A549 (cell line): ENCODE results near the gene VDAC1. TPM values are rescaled to one million over a fixed set of nuclear protein-coding genes. Genes with fewer than 3 reads are reported as not detected.

Experiments used
- ATAC-seq, 2 experiments: fragments of 200-7000 bp in 1 of 2; fragments of >200 bp in 1 of 2; cut with Nextera tagmentation in 1 of 2; cut with Tn5 transposase in 1 of 2; 3 replicates each; pipeline versions ENCODE4 v1.8.0 to v1.9.1; 2018 to 2020; ENCODE audit warnings: mild to moderate bottlenecking in 1 of 2, moderate library complexity in 1 of 2
- CTCF ChIA-PET: fragments of 300-600 bp; sonication (Branson Sonifier 250); formaldehyde crosslinking; extraction: SDS; loops from one replicate; lab custom pipeline; 2021; ENCODE audit warnings: antibody characterized with exemption, inconsistent platforms; lab: Yijun Ruan, JAX
- POLR2A ChIA-PET: fragments of 350-600 bp; formaldehyde crosslinking; extraction: SDS; loops from one replicate; lab custom pipeline; 2021; ENCODE audit warnings: antibody characterized with exemption, inconsistent platforms; lab: Yijun Ruan, JAX
- DNase-seq, 2 experiments: peaks; one replicate each; pipeline versions ENCODE4 v3.0.0 to v3.0.0-alpha.2; 2011 to 2016; ENCODE audit warnings: low read depth in 1 of 2, low spot score in 1 of 2
- FAIRE-seq: peaks from 2 replicates; lab custom pipeline; 2011; peaks lifted over from hg19 to GRCh38; lab: Jason Lieb, UNC
- H3K27ac ChIP-seq, 2 experiments: fragments of >200 bp; sonication (Bioruptor Twin); formaldehyde crosslinking; 3 replicates each; pipeline ENCODE4 v1.5.1; 2016 to 2017
- H3K4me1 ChIP-seq: fragments of >200 bp; sonication (Bioruptor Twin); formaldehyde crosslinking; 3 replicates; pipeline ENCODE4 v1.6.1; 2016
- H3K4me2 ChIP-seq: fragments of >200 bp; sonication (Bioruptor Twin); formaldehyde crosslinking; 3 replicates; pipeline ENCODE4 v1.6.1; 2016
- H3K4me3 ChIP-seq: fragments of >200 bp; sonication (Bioruptor Twin); formaldehyde crosslinking; 3 replicates; pipeline ENCODE4 v1.5.1; 2016
- H3K9me3 ChIP-seq: fragments of >200 bp; sonication (Bioruptor Twin); formaldehyde crosslinking; 3 replicates; pipeline ENCODE4 v1.6.1; 2016
- CBX2 ChIP-seq: fragments of 200-600 bp; sonication (generic); IDR thresholded peaks from 2 replicates; pipeline ENCODE4 v1.6.1; 2016; ENCODE audit warnings: low read depth, mild to moderate bottlenecking, borderline replicate concordance
- CBX8 ChIP-seq: fragments of 200-600 bp; sonication (generic); IDR thresholded peaks from 2 replicates; pipeline ENCODE4 v1.6.1; 2016
- EHMT2 ChIP-seq: fragments of 200-600 bp; sonication (generic); IDR thresholded peaks from 2 replicates; pipeline ENCODE4 v1.6.1; 2016; ENCODE audit warnings: antibody characterized with exemption, low read depth, mild to moderate bottlenecking, moderate library complexity
- ESRRA ChIP-seq: fragments of 150-350 bp; IDR thresholded peaks from 2 replicates; pipeline ENCODE4 v1.6.1; 2014; ENCODE audit warnings: mild to moderate bottlenecking, low read length, borderline replicate concordance
- FOSB ChIP-seq: fragments of 250-450 bp; sonication (Bioruptor Pico); IDR thresholded peaks from 2 replicates; pipeline ENCODE4 v1.5.0; 2020; ENCODE audit warnings: mild to moderate bottlenecking, moderate library complexity
- HES2 ChIP-seq: fragments of >200 bp; sonication (Bioruptor Twin); formaldehyde crosslinking; IDR thresholded peaks from 2 replicates; pipeline ENCODE4 v1.6.1; 2016
- HOXA7 ChIP-seq: fragments of 250-450 bp; sonication (Bioruptor Pico); IDR thresholded peaks from 2 replicates; pipeline ENCODE4 v1.5.0; 2020; ENCODE audit warnings: mild to moderate bottlenecking, moderate library complexity
- HOXB5 ChIP-seq: fragments of 250-450 bp; sonication (Bioruptor Pico); IDR thresholded peaks from 2 replicates; pipeline ENCODE4 v1.5.0; 2020; ENCODE audit warnings: mild to moderate bottlenecking, moderate library complexity
- JUN ChIP-seq, 2 experiments: fragments of >200 bp; sonication (Bioruptor Twin); formaldehyde crosslinking; IDR thresholded peaks; 2 replicates in 1 of 2; 3 replicates in 1 of 2; pipeline ENCODE4 v1.6.1; 2016 to 2017
- KDM5A ChIP-seq: fragments of 200-600 bp; sonication (generic); IDR thresholded peaks from 2 replicates; pipeline ENCODE4 v1.6.1; 2016; ENCODE audit warnings: antibody characterized with exemption, mild to moderate bottlenecking
- MAZ ChIP-seq: fragments of 150-350 bp; IDR thresholded peaks from 2 replicates; pipeline ENCODE4 v1.6.1; 2014; ENCODE audit warnings: antibody characterized with exemption, low read depth, low read length, borderline replicate concordance
- NPAS2 ChIP-seq: fragments of 250-450 bp; sonication (Bioruptor Pico); IDR thresholded peaks from 2 replicates; pipeline ENCODE4 v1.8.0; 2022; ENCODE audit warnings: mild to moderate bottlenecking, moderate library complexity, borderline replicate concordance
- NR3C1 ChIP-seq: fragments of >200 bp; sonication (Bioruptor Twin); formaldehyde crosslinking; IDR thresholded peaks from 3 replicates; pipeline ENCODE4 v1.6.1; 2017
- PHF8 ChIP-seq: fragments of 200-600 bp; sonication (generic); IDR thresholded peaks from 2 replicates; pipeline ENCODE4 v1.6.1; 2016; ENCODE audit warnings: low read depth, mild to moderate bottlenecking, antibody characterized with exemption, moderate library complexity, borderline replicate concordance
- POLR2A ChIP-seq: IDR thresholded peaks from 2 replicates; pipeline ENCODE4 v1.6.1; 2012; ENCODE audit warnings: mild to moderate bottlenecking, low read length
- POLR2AphosphoS2 ChIP-seq: conservative IDR thresholded peaks from 2 replicates; pipeline ENCODE4 v1.6.1; 2012; ENCODE audit warnings: low read length, improper control_type of control experiment, inconsistent platforms
- RCOR1 ChIP-seq: fragments of 150-350 bp; IDR thresholded peaks from 2 replicates; pipeline ENCODE4 v1.6.1; 2014; ENCODE audit warnings: antibody characterized with exemption, low read length, low read depth
- RNF2 ChIP-seq: fragments of 200-600 bp; sonication (generic); IDR thresholded peaks from 2 replicates; pipeline ENCODE4 v1.6.1; 2016; ENCODE audit warnings: low read depth, mild to moderate bottlenecking, antibody characterized with exemption, moderate library complexity, borderline replicate concordance
- SREBF2 ChIP-seq: fragments of 450-650 bp; IDR thresholded peaks from 2 replicates; pipeline ENCODE4 v1.6.1; 2014; ENCODE audit warnings: mild to moderate bottlenecking, moderate library complexity
- TP53 ChIP-seq: fragments of 250-450 bp; sonication (Bioruptor Pico); IDR thresholded peaks from 2 replicates; pipeline ENCODE4 v1.5.0; 2021; ENCODE audit warnings: mild to moderate bottlenecking, moderate library complexity
- ZNF302 ChIP-seq: fragments of 250-450 bp; sonication (Bioruptor Pico); IDR thresholded peaks from 2 replicates; pipeline ENCODE4 v1.9.0; 2021; ENCODE audit warnings: inconsistent platforms, mild to moderate bottlenecking, moderate library complexity
- ZSCAN20 ChIP-seq: fragments of 250-450 bp; sonication (Bioruptor Pico); IDR thresholded peaks from 2 replicates; pipeline ENCODE4 v1.8.0; 2022; ENCODE audit warnings: mild to moderate bottlenecking, moderate library complexity
- WGBS: methylation state at CpG from one replicate; pipeline ENCODE4 v1.1.6; 2017; ENCODE audit errors: missing lambda C conversion rate; 5-methylcytosine and 5-hydroxymethylcytosine counted together
- polyA plus RNA-seq, 4 experiments: library from polyadenylated mRNA; depleted of rRNA in 3 of 4; stranded (reverse); fragments of >200 nt; fragmentation: RNase III in 1 of 4; extraction: RNeasy Plus Mini Kit Qiagen cat#74134 plus additional on column Dnase treatment in 1 of 4; gene quantifications; 2 replicates in 3 of 4; 3 replicates in 1 of 4; pipeline ENCODE4 v1.2.3, GENCODE V29; 2011 to 2017
- TF ChIP-seq, protein P1 (sequence below): fragments of >200 bp; sonication (Bioruptor Twin); formaldehyde crosslinking; IDR thresholded peaks from 3 replicates; pipeline ENCODE4 v1.6.1; 2016
- TF ChIP-seq, protein P2 (sequence below): IDR thresholded peaks from 2 replicates; pipeline ENCODE4 v1.6.1; 2012
- TF ChIP-seq, protein P3 (sequence below): fragments of >200 bp; sonication (Bioruptor Twin); formaldehyde crosslinking; IDR thresholded peaks from 3 replicates; pipeline ENCODE4 v1.5.1; 2016
- TF ChIP-seq, protein P4 (sequence below): fragments of 250-450 bp; sonication (Bioruptor Pico); IDR thresholded peaks from 2 replicates; pipeline ENCODE4 v1.5.0; 2021; ENCODE audit warnings: mild to moderate bottlenecking, moderate library complexity, borderline replicate concordance
- TF ChIP-seq, protein P5 (sequence below): fragments of 200-600 bp; sonication (generic); IDR thresholded peaks from 2 replicates; pipeline ENCODE4 v1.6.1; 2016; ENCODE audit warnings: antibody characterized with exemption, mild to moderate bottlenecking, moderate library complexity

The VDAC1 gene
- polyA plus RNA-seq, 2 of the 4 experiments (the other 2 are of a cell fraction), result 369 to 442 TPM

GRCh38 chr5:133948721-133949120 lies 56.1 kb downstream of the VDAC1 start:
- ATAC-seq (no peak), DNase-seq (no peak), FAIRE-seq (no peak)
- Histone ChIP-seq H3K4me3 (no peak overlapping the region), H3K27ac (no peak overlapping the region), H3K4me1 (no peaks in the 10 kb centered on the region), H3K9me3 (no peaks in the 10 kb centered on the region), H3K4me2 (no peak overlapping the region)
- POLR2A ChIA-PET, result no interaction called here
- CTCF ChIA-PET, result interaction anchor here (0.9 kb wide), 1 partner anchor 13 kb away, joined by 4 read pairs; no protein-coding TSS in a partner anchor
- no peak for TF ChIP-seq ESRRA
- TF ChIP-seq POLR2AphosphoS2, result no peak
- TF ChIP-seq, protein P1, sequence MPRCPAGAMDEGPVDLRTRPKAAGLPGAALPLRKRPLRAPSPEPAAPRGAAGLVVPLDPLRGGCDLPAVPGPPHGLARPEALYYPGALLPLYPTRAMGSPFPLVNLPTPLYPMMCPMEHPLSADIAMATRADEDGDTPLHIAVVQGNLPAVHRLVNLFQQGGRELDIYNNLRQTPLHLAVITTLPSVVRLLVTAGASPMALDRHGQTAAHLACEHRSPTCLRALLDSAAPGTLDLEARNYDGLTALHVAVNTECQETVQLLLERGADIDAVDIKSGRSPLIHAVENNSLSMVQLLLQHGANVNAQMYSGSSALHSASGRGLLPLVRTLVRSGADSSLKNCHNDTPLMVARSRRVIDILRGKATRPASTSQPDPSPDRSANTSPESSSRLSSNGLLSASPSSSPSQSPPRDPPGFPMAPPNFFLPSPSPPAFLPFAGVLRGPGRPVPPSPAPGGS, result no peak
- TF ChIP-seq RNF2, result no peak
- no peak for TF ChIP-seq TP53 (CRISPR knock-in tag)
- TF ChIP-seq, protein P2, sequence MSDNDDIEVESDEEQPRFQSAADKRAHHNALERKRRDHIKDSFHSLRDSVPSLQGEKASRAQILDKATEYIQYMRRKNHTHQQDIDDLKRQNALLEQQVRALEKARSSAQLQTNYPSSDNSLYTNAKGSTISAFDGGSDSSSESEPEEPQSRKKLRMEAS, result no peak
- TF ChIP-seq CBX2, result no peak
- TF ChIP-seq, protein P3, sequence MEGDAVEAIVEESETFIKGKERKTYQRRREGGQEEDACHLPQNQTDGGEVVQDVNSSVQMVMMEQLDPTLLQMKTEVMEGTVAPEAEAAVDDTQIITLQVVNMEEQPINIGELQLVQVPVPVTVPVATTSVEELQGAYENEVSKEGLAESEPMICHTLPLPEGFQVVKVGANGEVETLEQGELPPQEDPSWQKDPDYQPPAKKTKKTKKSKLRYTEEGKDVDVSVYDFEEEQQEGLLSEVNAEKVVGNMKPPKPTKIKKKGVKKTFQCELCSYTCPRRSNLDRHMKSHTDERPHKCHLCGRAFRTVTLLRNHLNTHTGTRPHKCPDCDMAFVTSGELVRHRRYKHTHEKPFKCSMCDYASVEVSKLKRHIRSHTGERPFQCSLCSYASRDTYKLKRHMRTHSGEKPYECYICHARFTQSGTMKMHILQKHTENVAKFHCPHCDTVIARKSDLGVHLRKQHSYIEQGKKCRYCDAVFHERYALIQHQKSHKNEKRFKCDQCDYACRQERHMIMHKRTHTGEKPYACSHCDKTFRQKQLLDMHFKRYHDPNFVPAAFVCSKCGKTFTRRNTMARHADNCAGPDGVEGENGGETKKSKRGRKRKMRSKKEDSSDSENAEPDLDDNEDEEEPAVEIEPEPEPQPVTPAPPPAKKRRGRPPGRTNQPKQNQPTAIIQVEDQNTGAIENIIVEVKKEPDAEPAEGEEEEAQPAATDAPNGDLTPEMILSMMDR, result no peak
- no peak for TF ChIP-seq EHMT2
- no peak for TF ChIP-seq ZNF302 (CRISPR knock-in tag)
- TF ChIP-seq NR3C1, result no peak
- TF ChIP-seq KDM5A, result no peak
- TF ChIP-seq FOSB, result no peak
- TF ChIP-seq HOXB5 (CRISPR knock-in tag), result no peak
- TF ChIP-seq, protein P4, sequence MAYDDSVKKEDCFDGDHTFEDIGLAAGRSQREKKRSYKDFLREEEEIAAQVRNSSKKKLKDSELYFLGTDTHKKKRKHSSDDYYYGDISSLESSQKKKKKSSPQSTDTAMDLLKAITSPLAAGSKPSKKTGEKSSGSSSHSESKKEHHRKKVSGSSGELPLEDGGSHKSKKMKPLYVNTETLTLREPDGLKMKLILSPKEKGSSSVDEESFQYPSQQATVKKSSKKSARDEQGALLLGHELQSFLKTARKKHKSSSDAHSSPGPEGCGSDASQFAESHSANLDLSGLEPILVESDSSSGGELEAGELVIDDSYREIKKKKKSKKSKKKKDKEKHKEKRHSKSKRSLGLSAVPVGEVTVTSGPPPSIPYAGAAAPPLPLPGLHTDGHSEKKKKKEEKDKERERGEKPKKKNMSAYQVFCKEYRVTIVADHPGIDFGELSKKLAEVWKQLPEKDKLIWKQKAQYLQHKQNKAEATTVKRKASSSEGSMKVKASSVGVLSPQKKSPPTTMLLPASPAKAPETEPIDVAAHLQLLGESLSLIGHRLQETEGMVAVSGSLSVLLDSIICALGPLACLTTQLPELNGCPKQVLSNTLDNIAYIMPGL (CRISPR knock-in tag), result no peak
- no peak for TF ChIP-seq PHF8
- no peak for TF ChIP-seq ZSCAN20 (CRISPR knock-in tag)
- no peak for TF ChIP-seq HES2
- no peak for TF ChIP-seq JUN (IDR thresholded peaks at IDR 0.05)

DNA sequence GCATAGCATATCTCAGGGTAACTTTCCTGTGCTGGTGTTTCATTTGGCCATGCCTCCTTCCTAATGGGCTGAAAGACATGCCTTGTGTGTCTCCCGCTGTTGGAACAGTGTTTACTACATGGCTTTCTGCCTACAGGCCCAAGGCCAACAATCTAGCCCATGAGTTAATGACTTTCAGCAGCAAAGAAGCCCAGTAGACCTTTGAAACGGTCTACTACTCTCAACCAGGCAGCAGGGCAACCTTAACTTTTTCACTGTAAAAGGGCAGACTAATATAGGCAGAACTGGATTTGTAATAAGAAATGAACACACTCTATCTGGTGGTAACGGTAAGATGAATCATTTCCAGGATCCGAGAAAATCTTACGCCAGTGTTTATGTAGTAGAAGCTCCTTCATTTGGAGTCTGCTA lies 57.3 kb downstream of the VDAC1 start:
- WGBS, result 62% methylated on average over 5 of the region's 5 CpGs
- no peak for FAIRE-seq
- no peaks in the 10 kb centered on the region for H3K9me3 ChIP-seq
- no peak overlapping the region for H3K4me2 ChIP-seq
- POLR2A ChIA-PET, result no interaction called here
- CTCF ChIA-PET, result interaction anchor here (1.1 to 4.9 kb wide), 3 partner anchors 23 to 836 kb away, joined by 3 to 17 read pairs (median 5); no protein-coding TSS in a partner anchor
- H3K4me3 ChIP-seq, result no peak overlapping the region
- no peak for DNase-seq
- no peak for ATAC-seq
- TF ChIP-seq NR3C1 (no peak), RCOR1 (no peak), CBX8 (no peak), POLR2AphosphoS2 (no peak), HOXA7 (CRISPR knock-in tag) (no peak), HES2 (no peak), NPAS2 (CRISPR knock-in tag) (no peak), POLR2A (no peak), JUN (IDR thresholded peaks at IDR 0.05) (no peak), HOXB5 (CRISPR knock-in tag) (no peak), SREBF2 (no peak), ZSCAN20 (CRISPR knock-in tag) (no peak), MAZ (no peak)
- TF ChIP-seq, protein P5, sequence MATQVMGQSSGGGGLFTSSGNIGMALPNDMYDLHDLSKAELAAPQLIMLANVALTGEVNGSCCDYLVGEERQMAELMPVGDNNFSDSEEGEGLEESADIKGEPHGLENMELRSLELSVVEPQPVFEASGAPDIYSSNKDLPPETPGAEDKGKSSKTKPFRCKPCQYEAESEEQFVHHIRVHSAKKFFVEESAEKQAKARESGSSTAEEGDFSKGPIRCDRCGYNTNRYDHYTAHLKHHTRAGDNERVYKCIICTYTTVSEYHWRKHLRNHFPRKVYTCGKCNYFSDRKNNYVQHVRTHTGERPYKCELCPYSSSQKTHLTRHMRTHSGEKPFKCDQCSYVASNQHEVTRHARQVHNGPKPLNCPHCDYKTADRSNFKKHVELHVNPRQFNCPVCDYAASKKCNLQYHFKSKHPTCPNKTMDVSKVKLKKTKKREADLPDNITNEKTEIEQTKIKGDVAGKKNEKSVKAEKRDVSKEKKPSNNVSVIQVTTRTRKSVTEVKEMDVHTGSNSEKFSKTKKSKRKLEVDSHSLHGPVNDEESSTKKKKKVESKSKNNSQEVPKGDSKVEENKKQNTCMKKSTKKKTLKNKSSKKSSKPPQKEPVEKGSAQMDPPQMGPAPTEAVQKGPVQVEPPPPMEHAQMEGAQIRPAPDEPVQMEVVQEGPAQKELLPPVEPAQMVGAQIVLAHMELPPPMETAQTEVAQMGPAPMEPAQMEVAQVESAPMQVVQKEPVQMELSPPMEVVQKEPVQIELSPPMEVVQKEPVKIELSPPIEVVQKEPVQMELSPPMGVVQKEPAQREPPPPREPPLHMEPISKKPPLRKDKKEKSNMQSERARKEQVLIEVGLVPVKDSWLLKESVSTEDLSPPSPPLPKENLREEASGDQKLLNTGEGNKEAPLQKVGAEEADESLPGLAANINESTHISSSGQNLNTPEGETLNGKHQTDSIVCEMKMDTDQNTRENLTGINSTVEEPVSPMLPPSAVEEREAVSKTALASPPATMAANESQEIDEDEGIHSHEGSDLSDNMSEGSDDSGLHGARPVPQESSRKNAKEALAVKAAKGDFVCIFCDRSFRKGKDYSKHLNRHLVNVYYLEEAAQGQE, result no peak
- TF ChIP-seq, protein P1, result no peak
- no peak overlapping the region for H3K27ac ChIP-seq
- no peaks in the 10 kb centered on the region for H3K4me1 ChIP-seq
